HepG2 (cell line): ENCODE measurements around the gene RNMT. TPM values are rescaled to one million over a fixed set of nuclear protein-coding genes. Genes with fewer than 3 reads are reported as not detected.

Source experiments
- ATAC-seq: fragments of 200-7000 bp; cut with Tn5 transposase; 3 replicates; pipeline ENCODE4 v1.9.1; 2020; ENCODE audit warnings: mild to moderate bottlenecking, moderate library complexity
- BruUV-seq: library from RNA; stranded (reverse); fragments of 400-500 nt; replicated peaks from 2 replicates; lab custom pipeline; 2021; lab: Mats Ljungman, UMichigan
- CTCF ChIA-PET: fragments of 300-600 bp; formaldehyde crosslinking; extraction: SDS; loops from one replicate; lab custom pipeline; 2021; ENCODE audit warnings: low total read pairs, inconsistent platforms, low intra/inter-chr PET ratio; lab: Yijun Ruan, JAX
- POLR2A ChIA-PET: fragments of 350-600 bp; sonication (Branson Sonifier 250); formaldehyde crosslinking; loops from one replicate; lab custom pipeline; 2020; ENCODE audit warnings: antibody characterized with exemption, inconsistent platforms; lab: Yijun Ruan, JAX
- DNase-seq: peaks from one replicate; pipeline ENCODE4 v3.0.0-alpha.2; 2015; ENCODE audit warnings: low spot score
- FAIRE-seq: peaks from 3 replicates; lab custom pipeline; 2011; peaks lifted over from hg19 to GRCh38; lab: Jason Lieb, UNC
- H2AFZ ChIP-seq: one replicate; pipeline ENCODE4 v1.6.1; 2011; ENCODE audit warnings: low read length, inconsistent platforms
- H3K27ac ChIP-seq: fragments of 300-600 bp; 3 replicates; pipeline ENCODE4 v1.8.0; 2011; ENCODE audit warnings: mixed run types, mild to moderate bottlenecking, mixed read lengths, low read length, inconsistent platforms; ENCODE audit not compliant: insufficient read depth; ENCODE audit errors: extremely low read length
- H3K27me3 ChIP-seq, 2 experiments: fragments of 200-600 bp in 1 of 2; 2 replicates in 1 of 2; 3 replicates in 1 of 2; pipeline versions ENCODE4 v1.6.0 to v1.8.0; 2011; ENCODE audit warnings: low read length in 2 of 2, mild to moderate bottlenecking in 2 of 2, moderate library complexity in 2 of 2, inconsistent platforms in 1 of 2; ENCODE audit not compliant: insufficient read depth in 2 of 2, control insufficient read depth in 1 of 2
- H3K36me3 ChIP-seq, 2 experiments: fragments of 200-600 bp in 1 of 2; replicated peaks in 1 of 2; 2 replicates in 1 of 2; 3 replicates in 1 of 2; pipeline versions ENCODE4 v1.5.1 to v1.8.0; 2011; ENCODE audit warnings: low read length in 2 of 2, inconsistent platforms in 1 of 2; ENCODE audit not compliant: insufficient read depth in 2 of 2, control insufficient read depth in 1 of 2
- H3K4me1 ChIP-seq: 2 replicates; pipeline ENCODE4 v1.5.1; 2012; ENCODE audit warnings: low read length, inconsistent platforms; ENCODE audit not compliant: insufficient read depth
- H3K4me2 ChIP-seq: 2 replicates; pipeline ENCODE4 v1.6.0; 2011; ENCODE audit warnings: low read depth, low read length, inconsistent platforms
- H3K4me3 ChIP-seq, 3 experiments: fragments of 200-600 bp in 1 of 3; sonication (generic), shearing (Covaris generic) in 1 of 3; replicated peaks in 1 of 3; 2 replicates each; pipeline ENCODE4 v1.5.1; 2011 to 2016; ENCODE audit warnings: low read length in 3 of 3, inconsistent platforms in 2 of 3, low read depth in 2 of 3, mild to moderate bottlenecking in 2 of 3, control low read depth in 1 of 3, mixed read lengths in 1 of 3; ENCODE audit not compliant: insufficient read depth in 1 of 3
- H3K79me2 ChIP-seq: one replicate; pipeline ENCODE4 v1.6.1; 2011; ENCODE audit warnings: low read length, inconsistent platforms; ENCODE audit not compliant: insufficient read depth
- H3K9ac ChIP-seq: 2 replicates; pipeline ENCODE4 v1.6.0; 2011; ENCODE audit warnings: mild to moderate bottlenecking, low read depth, low read length, inconsistent platforms; ENCODE audit not compliant: insufficient read depth
- H3K9me3 ChIP-seq: 2 replicates; pipeline ENCODE4 v1.5.1; 2012; ENCODE audit warnings: mild to moderate bottlenecking, low read length
- H4K20me1 ChIP-seq: 2 replicates; pipeline ENCODE4 v1.6.0; 2011; ENCODE audit warnings: inconsistent platforms, mild to moderate bottlenecking, low read length, moderate library complexity; ENCODE audit not compliant: insufficient read depth
- DZIP1 ChIP-seq: sonication (generic); formaldehyde crosslinking; IDR thresholded peaks from 2 replicates; pipeline ENCODE4 v1.5.0; 2020; ENCODE audit warnings: mild to moderate bottlenecking, missing genetic modification reagents
- FOXO1 ChIP-seq: sonication (generic); formaldehyde crosslinking; IDR thresholded peaks from 2 replicates; pipeline ENCODE4 v1.4.0; 2020; ENCODE audit warnings: missing genetic modification reagents
- GATA4 ChIP-seq: sonication (generic); IDR thresholded peaks from 2 replicates; pipeline ENCODE4 v1.6.1; 2016; ENCODE audit warnings: antibody characterized with exemption, low read depth, borderline replicate concordance
- HES4 ChIP-seq: sonication (generic); formaldehyde crosslinking; IDR thresholded peaks from 2 replicates; pipeline ENCODE4 v1.9.0; 2021; ENCODE audit warnings: mild to moderate bottlenecking, missing genetic modification reagents, borderline replicate concordance
- MAFG ChIP-seq: sonication (generic); formaldehyde crosslinking; IDR thresholded peaks from 2 replicates; pipeline ENCODE4 v1.5.1; 2020; ENCODE audit warnings: mild to moderate bottlenecking, missing genetic modification reagents
- WGBS: methylation state at CpG from one replicate; pipeline ENCODE4 v1.1.6; 2017; ENCODE audit warnings: low lambda C conversion rate; 5-methylcytosine and 5-hydroxymethylcytosine counted together
- in situ Hi-C: cut with HindIII; loops from 2 replicates; pipeline ENCODE4 v1.10.0; 2017; ENCODE audit warnings: low pct_unique_long_range_greater_than_20kb; ENCODE audit not compliant: extremely low pct_ligation_motif_present
- intact Hi-C: fragments of 100-400 bp; cut with micrococcal nuclease; formaldehyde crosslinking; loops from one replicate; pipeline ENCODE4 v1.10.0; 2022; ENCODE audit not compliant: unreplicated experiment
- polyA plus RNA-seq, 8 experiments: library from polyadenylated mRNA; depleted of rRNA in 3 of 8; stranded (reverse) in 7 of 8; unstranded in 1 of 8; fragments of >200 nt; fragmentation: Illumina TruSeq in 4 of 8; extraction: Trizol in 4 of 8; gene quantifications; 2 replicates each; pipeline versions ENCODE4 v1.2.1 to v1.2.3, GENCODE V29; 2011 to 2016; ENCODE audit warnings: low read depth in 4 of 8, missing spikeins in 1 of 8, mixed read lengths in 1 of 8; ENCODE audit not compliant: insufficient read depth in 1 of 8
- total RNA-seq, 5 experiments: library from RNA; depleted of rRNA; stranded (reverse); fragments of >200 nt; fragmentation: Illumina TruSeq; extraction: Trizol; gene quantifications; 2 replicates each; pipeline ENCODE4 v1.2.3, GENCODE V29; 2016; ENCODE audit warnings: low read depth in 1 of 5
- TF ChIP-seq, protein P1 (sequence below): sonication (generic); formaldehyde crosslinking; IDR thresholded peaks from 2 replicates; pipeline ENCODE4 v1.5.1; 2020; ENCODE audit warnings: mild to moderate bottlenecking, missing genetic modification reagents, borderline replicate concordance
- TF ChIP-seq, protein P2 (sequence below): sonication (generic); formaldehyde crosslinking; IDR thresholded peaks from 2 replicates; pipeline ENCODE4 v1.4.0; 2020; ENCODE audit warnings: missing genetic modification reagents
- TF ChIP-seq, protein P3 (sequence below): sonication (generic); formaldehyde crosslinking; IDR thresholded peaks from 2 replicates; pipeline ENCODE4 v1.4.0; 2020; ENCODE audit warnings: missing genetic modification reagents

RNMT gene
- total and polyA plus RNA-seq, 2 of the 13 experiments (the other 11 are each of a cell fraction or from before 2014, with no cell fraction given) = 22.9 to 24.4 TPM

DNA sequence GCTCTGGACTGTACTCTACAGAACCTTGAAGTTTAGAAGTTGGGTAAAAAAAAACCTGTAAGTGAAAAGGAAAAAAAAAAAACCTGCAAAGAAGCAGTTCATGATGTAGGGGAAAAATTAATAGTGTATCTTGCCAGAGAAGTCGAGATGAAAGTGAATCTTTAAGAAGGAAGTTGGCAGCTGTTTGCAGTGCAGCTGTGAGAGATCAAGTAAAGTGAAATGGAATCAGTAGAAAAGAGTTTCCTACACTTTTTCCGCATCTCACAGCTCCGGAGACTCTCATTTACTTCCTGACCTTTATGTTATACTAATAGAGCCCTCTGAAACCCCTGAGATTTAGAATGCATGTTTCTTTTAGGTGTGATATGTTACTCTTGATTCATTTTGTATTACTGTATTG is 19.2 kb downstream of the RNMT start:
- CTCF ChIA-PET = no interaction called here
- intact Hi-C loops (no loop called here), in situ Hi-C loops (no loop called here)
- Histone ChIP-seq H3K79me2 (no peaks in the 10 kb centered on the region), H3K36me3 (peaks cover 27 to 74% of the 10 kb centered on the region in 2 experiments), H3K9ac (no peak overlapping the region), H3K4me1 (no peaks in the 10 kb centered on the region), H3K9me3 (no peaks in the 10 kb centered on the region), H3K4me2 (no peak overlapping the region), H2AFZ (no peak overlapping the region), H3K4me3 (no peak overlapping the region), H3K27ac (no peak overlapping the region), H3K27me3 (no peaks in the 10 kb centered on the region), H4K20me1 (no peaks in the 10 kb centered on the region)
- ATAC-seq (no peak), FAIRE-seq (no peak), DNase-seq (no peak)
- WGBS = 95% methylated on average over 3 of the region's 3 CpGs
- BruUV-seq = no TSS peak
- POLR2A ChIA-PET = no interaction called here
- TF ChIP-seq FOXO1 (CRISPR knock-in tag) (no peak), MAFG (no peak), HES4 (CRISPR knock-in tag) (no peak), GATA4 (no peak), DZIP1 (CRISPR knock-in tag) (no peak)
- TF ChIP-seq, protein P1, sequence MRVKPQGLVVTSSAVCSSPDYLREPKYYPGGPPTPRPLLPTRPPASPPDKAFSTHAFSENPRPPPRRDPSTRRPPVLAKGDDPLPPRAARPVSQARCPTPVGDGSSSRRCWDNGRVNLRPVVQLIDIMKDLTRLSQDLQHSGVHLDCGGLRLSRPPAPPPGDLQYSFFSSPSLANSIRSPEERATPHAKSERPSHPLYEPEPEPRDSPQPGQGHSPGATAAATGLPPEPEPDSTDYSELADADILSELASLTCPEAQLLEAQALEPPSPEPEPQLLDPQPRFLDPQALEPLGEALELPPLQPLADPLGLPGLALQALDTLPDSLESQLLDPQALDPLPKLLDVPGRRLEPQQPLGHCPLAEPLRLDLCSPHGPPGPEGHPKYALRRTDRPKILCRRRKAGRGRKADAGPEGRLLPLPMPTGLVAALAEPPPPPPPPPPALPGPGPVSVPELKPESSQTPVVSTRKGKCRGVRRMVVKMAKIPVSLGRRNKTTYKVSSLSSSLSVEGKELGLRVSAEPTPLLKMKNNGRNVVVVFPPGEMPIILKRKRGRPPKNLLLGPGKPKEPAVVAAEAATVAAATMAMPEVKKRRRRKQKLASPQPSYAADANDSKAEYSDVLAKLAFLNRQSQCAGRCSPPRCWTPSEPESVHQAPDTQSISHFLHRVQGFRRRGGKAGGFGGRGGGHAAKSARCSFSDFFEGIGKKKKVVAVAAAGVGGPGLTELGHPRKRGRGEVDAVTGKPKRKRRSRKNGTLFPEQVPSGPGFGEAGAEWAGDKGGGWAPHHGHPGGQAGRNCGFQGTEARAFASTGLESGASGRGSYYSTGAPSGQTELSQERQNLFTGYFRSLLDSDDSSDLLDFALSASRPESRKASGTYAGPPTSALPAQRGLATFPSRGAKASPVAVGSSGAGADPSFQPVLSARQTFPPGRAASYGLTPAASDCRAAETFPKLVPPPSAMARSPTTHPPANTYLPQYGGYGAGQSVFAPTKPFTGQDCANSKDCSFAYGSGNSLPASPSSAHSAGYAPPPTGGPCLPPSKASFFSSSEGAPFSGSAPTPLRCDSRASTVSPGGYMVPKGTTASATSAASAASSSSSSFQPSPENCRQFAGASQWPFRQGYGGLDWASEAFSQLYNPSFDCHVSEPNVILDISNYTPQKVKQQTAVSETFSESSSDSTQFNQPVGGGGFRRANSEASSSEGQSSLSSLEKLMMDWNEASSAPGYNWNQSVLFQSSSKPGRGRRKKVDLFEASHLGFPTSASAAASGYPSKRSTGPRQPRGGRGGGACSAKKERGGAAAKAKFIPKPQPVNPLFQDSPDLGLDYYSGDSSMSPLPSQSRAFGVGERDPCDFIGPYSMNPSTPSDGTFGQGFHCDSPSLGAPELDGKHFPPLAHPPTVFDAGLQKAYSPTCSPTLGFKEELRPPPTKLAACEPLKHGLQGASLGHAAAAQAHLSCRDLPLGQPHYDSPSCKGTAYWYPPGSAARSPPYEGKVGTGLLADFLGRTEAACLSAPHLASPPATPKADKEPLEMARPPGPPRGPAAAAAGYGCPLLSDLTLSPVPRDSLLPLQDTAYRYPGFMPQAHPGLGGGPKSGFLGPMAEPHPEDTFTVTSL = no peak
- TF ChIP-seq, protein P2, sequence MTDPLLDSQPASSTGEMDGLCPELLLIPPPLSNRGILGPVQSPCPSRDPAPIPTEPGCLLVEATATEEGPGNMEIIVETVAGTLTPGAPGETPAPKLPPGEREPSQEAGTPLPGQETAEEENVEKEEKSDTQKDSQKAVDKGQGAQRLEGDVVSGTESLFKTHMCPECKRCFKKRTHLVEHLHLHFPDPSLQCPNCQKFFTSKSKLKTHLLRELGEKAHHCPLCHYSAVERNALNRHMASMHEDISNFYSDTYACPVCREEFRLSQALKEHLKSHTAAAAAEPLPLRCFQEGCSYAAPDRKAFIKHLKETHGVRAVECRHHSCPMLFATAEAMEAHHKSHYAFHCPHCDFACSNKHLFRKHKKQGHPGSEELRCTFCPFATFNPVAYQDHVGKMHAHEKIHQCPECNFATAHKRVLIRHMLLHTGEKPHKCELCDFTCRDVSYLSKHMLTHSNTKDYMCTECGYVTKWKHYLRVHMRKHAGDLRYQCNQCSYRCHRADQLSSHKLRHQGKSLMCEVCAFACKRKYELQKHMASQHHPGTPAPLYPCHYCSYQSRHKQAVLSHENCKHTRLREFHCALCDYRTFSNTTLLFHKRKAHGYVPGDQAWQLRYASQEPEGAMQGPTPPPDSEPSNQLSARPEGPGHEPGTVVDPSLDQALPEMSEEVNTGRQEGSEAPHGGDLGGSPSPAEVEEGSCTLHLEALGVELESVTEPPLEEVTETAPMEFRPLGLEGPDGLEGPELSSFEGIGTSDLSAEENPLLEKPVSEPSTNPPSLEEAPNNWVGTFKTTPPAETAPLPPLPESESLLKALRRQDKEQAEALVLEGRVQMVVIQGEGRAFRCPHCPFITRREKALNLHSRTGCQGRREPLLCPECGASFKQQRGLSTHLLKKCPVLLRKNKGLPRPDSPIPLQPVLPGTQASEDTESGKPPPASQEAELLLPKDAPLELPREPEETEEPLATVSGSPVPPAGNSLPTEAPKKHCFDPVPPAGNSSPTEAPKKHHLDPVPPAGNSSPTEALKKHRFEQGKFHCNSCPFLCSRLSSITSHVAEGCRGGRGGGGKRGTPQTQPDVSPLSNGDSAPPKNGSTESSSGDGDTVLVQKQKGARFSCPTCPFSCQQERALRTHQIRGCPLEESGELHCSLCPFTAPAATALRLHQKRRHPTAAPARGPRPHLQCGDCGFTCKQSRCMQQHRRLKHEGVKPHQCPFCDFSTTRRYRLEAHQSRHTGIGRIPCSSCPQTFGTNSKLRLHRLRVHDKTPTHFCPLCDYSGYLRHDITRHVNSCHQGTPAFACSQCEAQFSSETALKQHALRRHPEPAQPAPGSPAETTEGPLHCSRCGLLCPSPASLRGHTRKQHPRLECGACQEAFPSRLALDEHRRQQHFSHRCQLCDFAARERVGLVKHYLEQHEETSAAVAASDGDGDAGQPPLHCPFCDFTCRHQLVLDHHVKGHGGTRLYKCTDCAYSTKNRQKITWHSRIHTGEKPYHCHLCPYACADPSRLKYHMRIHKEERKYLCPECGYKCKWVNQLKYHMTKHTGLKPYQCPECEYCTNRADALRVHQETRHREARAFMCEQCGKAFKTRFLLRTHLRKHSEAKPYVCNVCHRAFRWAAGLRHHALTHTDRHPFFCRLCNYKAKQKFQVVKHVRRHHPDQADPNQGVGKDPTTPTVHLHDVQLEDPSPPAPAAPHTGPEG (CRISPR knock-in tag) = no peak
- TF ChIP-seq, protein P3, sequence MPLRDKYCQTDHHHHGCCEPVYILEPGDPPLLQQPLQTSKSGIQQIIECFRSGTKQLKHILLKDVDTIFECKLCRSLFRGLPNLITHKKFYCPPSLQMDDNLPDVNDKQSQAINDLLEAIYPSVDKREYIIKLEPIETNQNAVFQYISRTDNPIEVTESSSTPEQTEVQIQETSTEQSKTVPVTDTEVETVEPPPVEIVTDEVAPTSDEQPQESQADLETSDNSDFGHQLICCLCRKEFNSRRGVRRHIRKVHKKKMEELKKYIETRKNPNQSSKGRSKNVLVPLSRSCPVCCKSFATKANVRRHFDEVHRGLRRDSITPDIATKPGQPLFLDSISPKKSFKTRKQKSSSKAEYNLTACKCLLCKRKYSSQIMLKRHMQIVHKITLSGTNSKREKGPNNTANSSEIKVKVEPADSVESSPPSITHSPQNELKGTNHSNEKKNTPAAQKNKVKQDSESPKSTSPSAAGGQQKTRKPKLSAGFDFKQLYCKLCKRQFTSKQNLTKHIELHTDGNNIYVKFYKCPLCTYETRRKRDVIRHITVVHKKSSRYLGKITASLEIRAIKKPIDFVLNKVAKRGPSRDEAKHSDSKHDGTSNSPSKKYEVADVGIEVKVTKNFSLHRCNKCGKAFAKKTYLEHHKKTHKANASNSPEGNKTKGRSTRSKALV = no peak
